RWPE2 (cell line): ENCODE results near the gene COQ9.

Experiments used
- ATAC-seq: fragments of 200-7000 bp; cut with Tn5 transposase; 3 replicates; pipeline ENCODE4 v1.9.1; 2021; ENCODE audit warnings: low read depth
- DNase-seq: peaks from one replicate; pipeline ENCODE4 v3.0.0-alpha.2; 2020; ENCODE audit warnings: low spot score
- H3K27ac ChIP-seq: fragments of 450-650 bp; 2 replicates; pipeline ENCODE4 v1.5.1; 2017; ENCODE audit warnings: mild to moderate bottlenecking; ENCODE audit not compliant: poor library complexity, severe bottlenecking
- H3K27me3 ChIP-seq: fragments of 250-450 bp; sonication (Bioruptor Pico); 2 replicates; pipeline ENCODE4 v1.5.1; 2021; ENCODE audit warnings: mild to moderate bottlenecking, moderate library complexity; ENCODE audit not compliant: insufficient read depth, poor library complexity, severe bottlenecking
- H3K36me3 ChIP-seq: fragments of 250-450 bp; sonication (Bioruptor Pico); 2 replicates; pipeline ENCODE4 v1.5.1; 2020; ENCODE audit warnings: low read depth, mild to moderate bottlenecking, moderate library complexity
- H3K4me1 ChIP-seq: fragments of 250-450 bp; sonication (Bioruptor Pico); 2 replicates; pipeline ENCODE4 v1.5.1; 2021; ENCODE audit warnings: mild to moderate bottlenecking, moderate library complexity; ENCODE audit not compliant: insufficient read depth, poor library complexity, severe bottlenecking
- H3K4me3 ChIP-seq: fragments of 250-450 bp; sonication (Bioruptor Pico); 2 replicates; pipeline ENCODE4 v1.5.1; 2021; ENCODE audit warnings: mild to moderate bottlenecking, moderate library complexity; ENCODE audit not compliant: severe bottlenecking
- H3K9me3 ChIP-seq: fragments of 250-450 bp; sonication (Bioruptor Pico); 2 replicates; pipeline ENCODE4 v1.5.1; 2021; ENCODE audit warnings: mild to moderate bottlenecking, moderate library complexity; ENCODE audit not compliant: severe bottlenecking
- TF ChIP-seq, protein P1 (sequence below): fragments of 450-650 bp; IDR thresholded peaks from one replicate; pipeline ENCODE4 v1.5.1; 2017; ENCODE audit warnings: mild to moderate bottlenecking, moderate library complexity; ENCODE audit not compliant: poor library complexity, severe bottlenecking

Gene COQ9

GRCh38 chr16:57427307-57427706, 20.0 kb upstream of the COQ9 start:
- no peaks in the 10 kb centered on the region for H3K9me3 ChIP-seq
- no peak for DNase-seq

GRCh38 chr16:57427824-57428223, 19.5 kb upstream of the COQ9 start:
- TF ChIP-seq, protein P1, sequence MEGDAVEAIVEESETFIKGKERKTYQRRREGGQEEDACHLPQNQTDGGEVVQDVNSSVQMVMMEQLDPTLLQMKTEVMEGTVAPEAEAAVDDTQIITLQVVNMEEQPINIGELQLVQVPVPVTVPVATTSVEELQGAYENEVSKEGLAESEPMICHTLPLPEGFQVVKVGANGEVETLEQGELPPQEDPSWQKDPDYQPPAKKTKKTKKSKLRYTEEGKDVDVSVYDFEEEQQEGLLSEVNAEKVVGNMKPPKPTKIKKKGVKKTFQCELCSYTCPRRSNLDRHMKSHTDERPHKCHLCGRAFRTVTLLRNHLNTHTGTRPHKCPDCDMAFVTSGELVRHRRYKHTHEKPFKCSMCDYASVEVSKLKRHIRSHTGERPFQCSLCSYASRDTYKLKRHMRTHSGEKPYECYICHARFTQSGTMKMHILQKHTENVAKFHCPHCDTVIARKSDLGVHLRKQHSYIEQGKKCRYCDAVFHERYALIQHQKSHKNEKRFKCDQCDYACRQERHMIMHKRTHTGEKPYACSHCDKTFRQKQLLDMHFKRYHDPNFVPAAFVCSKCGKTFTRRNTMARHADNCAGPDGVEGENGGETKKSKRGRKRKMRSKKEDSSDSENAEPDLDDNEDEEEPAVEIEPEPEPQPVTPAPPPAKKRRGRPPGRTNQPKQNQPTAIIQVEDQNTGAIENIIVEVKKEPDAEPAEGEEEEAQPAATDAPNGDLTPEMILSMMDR = no peak
- Histone ChIP-seq H3K4me3 (no peak overlapping the region), H3K9me3 (no peaks in the 10 kb centered on the region), H3K4me1 (no peaks in the 10 kb centered on the region), H3K36me3 (peaks cover 50% of the 10 kb centered on the region), H3K27me3 (no peaks in the 10 kb centered on the region), H3K27ac (no peak overlapping the region)
- ATAC-seq = no peak
- no peak for DNase-seq

More at GRCh38 chr16:57427307-57427706, 20.0 kb upstream of the COQ9 start:
- Histone ChIP-seq H3K27me3 (no peaks in the 10 kb centered on the region), H3K27ac (no peak overlapping the region), H3K4me3 (no peak overlapping the region), H3K36me3 (peaks cover 44% of the 10 kb centered on the region), H3K4me1 (no peaks in the 10 kb centered on the region)
- TF ChIP-seq, protein P1 = no peak
- no peak for ATAC-seq

DNA sequence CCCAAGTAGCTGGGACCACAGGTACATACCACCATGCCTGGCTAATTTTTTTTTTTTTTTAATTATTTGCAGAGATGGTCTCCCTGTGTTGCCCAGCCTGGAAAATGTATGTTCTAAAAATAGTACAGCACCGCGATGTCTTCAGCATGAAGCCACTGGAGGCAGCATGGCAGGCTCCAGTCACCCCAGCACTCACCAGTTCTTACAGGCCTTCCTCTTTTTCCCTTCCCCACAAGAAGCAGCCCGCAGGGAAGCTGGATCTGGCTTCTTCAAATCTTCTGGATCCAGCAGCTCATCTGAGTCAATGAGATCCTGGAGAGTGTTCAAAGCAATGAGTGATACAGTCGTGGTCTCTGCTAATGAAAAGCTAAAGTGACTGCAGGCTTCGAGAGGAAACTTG, 16.3 kb upstream of the COQ9 start:
- no peaks in the 10 kb centered on the region for H3K27me3 ChIP-seq
- peaks cover 81% of the 10 kb centered on the region for H3K36me3 ChIP-seq
- TF ChIP-seq, protein P1 = no peak
- H3K4me1 ChIP-seq = no peaks in the 10 kb centered on the region
- DNase-seq (no peak), ATAC-seq (no peak)
- H3K4me3 ChIP-seq = no peak overlapping the region
- H3K27ac ChIP-seq = no peak overlapping the region
- no peaks in the 10 kb centered on the region for H3K9me3 ChIP-seq

DNA sequence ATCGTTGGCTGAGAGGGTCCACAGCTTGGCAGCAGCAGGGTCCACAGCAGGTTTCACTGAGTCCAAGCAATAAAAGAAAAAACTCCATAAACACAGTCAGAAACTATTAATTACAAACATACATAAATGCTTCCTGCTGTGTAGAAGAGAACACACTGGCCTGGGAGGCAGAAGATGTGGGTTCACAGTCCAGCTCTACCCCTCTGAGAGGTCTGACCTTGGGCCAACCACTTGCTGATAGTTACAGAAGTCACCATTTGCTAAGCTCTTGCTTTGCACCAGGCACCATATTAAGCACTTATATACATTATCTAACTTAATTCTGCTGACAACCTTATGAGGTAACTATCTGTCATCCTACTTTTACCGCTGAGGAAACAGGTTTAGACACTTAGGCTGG, 14.8 kb upstream of the COQ9 start:
- DNase-seq (no peak), ATAC-seq (no peak)
- no peaks in the 10 kb centered on the region for H3K4me1 ChIP-seq
- no peaks in the 10 kb centered on the region for H3K27me3 ChIP-seq
- TF ChIP-seq, protein P1 = no peak
- H3K4me3 ChIP-seq = no peak overlapping the region
- H3K36me3 ChIP-seq = peaks cover 93% of the 10 kb centered on the region
- no peak overlapping the region for H3K27ac ChIP-seq
- no peaks in the 10 kb centered on the region for H3K9me3 ChIP-seq

- Histone ChIP-seq H3K4me1 (no peaks in the 10 kb centered on the region), H3K36me3 (peaks cover 93% of the 10 kb centered on the region), H3K4me3 (no peak overlapping the region), H3K9me3 (no peaks in the 10 kb centered on the region), H3K27me3 (no peaks in the 10 kb centered on the region), H3K27ac (no peak overlapping the region)
- ATAC-seq (no peak), DNase-seq (no peak)
- TF ChIP-seq, protein P1 = no peak
Observed at GRCh38 chr16:57432989-57433388, 14.3 kb upstream of the COQ9 start.
